Mucosa of descending colon (tissue), 3 donors: ENCODE results near the gene MCM3AP. TPM values are rescaled to one million over a fixed set of nuclear protein-coding genes. Genes with fewer than 3 reads are reported as not detected.

Experiments
- ATAC-seq: fragments of 200-7000 bp; cut with Tn5 transposase; one replicate; pipeline ENCODE4 v1.9.1; 2020; ENCODE audit warnings: mild to moderate bottlenecking, moderate library complexity
- DNase-seq, 3 donors: peaks; one replicate each; pipeline ENCODE4 v3.0.0-alpha.2; 2020
- H3K36me3 ChIP-seq: fragments of 200-600 bp; one replicate; pipeline ENCODE4 v1.8.0; 2021; ENCODE audit warnings: low read depth, mild to moderate bottlenecking
- H3K4me1 ChIP-seq: fragments of 200-600 bp; one replicate; pipeline ENCODE4 v1.8.0; 2021; ENCODE audit warnings: low read depth, mild to moderate bottlenecking
- H3K4me3 ChIP-seq: fragments of 200-600 bp; one replicate; pipeline ENCODE4 v1.8.0; 2021; ENCODE audit warnings: mild to moderate bottlenecking
- H3K9me3 ChIP-seq: fragments of 200-600 bp; one replicate; pipeline ENCODE4 v1.8.0; 2021; ENCODE audit warnings: mild to moderate bottlenecking
- intact Hi-C, 2 donors: fragments of 100-400 bp; cut with DNase I in 1 of 2; cut with micrococcal nuclease in 1 of 2; formaldehyde crosslinking; loops; one replicate each; pipeline versions ENCODE4 v1.11.0 to v1.11.1; 2022; cut with DNase I, micrococcal nuclease
- total RNA-seq, 3 donors: library from RNA; stranded (reverse); fragmentation: NEBNext Ultra II Directional in 2 of 3; extraction: Animal tissue kit (Norgen Biotek cat#: 25700) in 2 of 3; gene quantifications; one replicate each; pipeline versions ENCODE4 v1.2.1 to v1.2.4, GENCODE V29; 2021 to 2023
- TF ChIP-seq, protein P1 (sequence below): fragments of 200-600 bp; IDR thresholded peaks from one replicate; pipeline ENCODE4 v1.8.0; 2022; ENCODE audit warnings: antibody characterized with exemption, mild to moderate bottlenecking
- donor health status: DM: no; HTN: no; CAD: no; lungs with moderate emphysema.
- donor health status: DM: no; HTN: no; CAD: no.
- donor health status: DM: no; HTN: yes; CAD: no.

Gene MCM3AP
- total RNA-seq, 3 donors from 2014 or later: 90.9 to 109 (median 98.1) TPM

DNA sequence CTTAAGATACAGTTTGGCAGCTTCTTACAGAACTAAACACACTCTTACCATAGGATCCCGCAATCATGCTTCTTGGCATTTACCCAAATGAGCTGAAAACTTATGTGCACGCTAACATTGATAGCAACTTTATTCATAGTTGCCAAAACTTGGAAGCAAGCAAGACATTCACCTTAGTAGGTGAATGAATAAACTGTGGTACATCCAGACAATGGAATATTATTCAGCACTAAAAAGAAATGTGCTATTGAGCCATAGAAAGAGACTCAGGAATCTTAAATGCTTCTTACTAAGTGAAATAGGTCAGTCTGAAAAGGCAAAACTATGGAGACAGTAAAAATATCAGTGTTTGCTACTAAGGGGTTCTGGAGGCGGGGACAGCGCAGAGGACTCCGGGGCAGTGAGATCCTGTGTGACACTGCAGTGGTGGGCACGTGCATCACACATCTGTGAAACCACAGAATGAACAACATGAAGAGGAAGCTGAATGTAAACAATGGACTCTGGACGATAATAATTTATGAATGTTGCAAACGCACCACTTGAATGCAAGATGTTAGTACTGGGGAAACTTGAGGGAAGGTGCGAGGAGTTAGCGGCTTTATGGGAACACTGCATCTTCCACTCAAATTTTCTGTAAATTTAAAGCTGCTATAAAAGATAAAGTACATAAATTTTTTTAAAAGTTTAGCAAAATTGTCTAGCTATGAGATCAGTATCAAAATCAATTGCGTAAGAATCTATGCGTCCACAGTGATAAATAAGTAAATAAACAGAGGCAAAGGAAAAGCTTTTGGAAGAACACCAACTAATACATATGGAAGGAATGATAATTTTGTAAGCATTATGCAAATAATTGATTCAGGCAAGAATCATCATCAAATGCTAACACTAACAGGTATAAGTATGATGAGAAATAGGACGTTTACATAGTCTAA is 85.7 kb downstream of the MCM3AP start:
- H3K36me3 ChIP-seq: no peaks in the 10 kb centered on the region
- TF ChIP-seq, protein P1, sequence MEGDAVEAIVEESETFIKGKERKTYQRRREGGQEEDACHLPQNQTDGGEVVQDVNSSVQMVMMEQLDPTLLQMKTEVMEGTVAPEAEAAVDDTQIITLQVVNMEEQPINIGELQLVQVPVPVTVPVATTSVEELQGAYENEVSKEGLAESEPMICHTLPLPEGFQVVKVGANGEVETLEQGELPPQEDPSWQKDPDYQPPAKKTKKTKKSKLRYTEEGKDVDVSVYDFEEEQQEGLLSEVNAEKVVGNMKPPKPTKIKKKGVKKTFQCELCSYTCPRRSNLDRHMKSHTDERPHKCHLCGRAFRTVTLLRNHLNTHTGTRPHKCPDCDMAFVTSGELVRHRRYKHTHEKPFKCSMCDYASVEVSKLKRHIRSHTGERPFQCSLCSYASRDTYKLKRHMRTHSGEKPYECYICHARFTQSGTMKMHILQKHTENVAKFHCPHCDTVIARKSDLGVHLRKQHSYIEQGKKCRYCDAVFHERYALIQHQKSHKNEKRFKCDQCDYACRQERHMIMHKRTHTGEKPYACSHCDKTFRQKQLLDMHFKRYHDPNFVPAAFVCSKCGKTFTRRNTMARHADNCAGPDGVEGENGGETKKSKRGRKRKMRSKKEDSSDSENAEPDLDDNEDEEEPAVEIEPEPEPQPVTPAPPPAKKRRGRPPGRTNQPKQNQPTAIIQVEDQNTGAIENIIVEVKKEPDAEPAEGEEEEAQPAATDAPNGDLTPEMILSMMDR: no peak
- H3K4me3 ChIP-seq: no peak overlapping the region
- H3K4me1 ChIP-seq: no peaks in the 10 kb centered on the region
- DNase-seq (no peak), ATAC-seq (no peak)
- no peaks in the 10 kb centered on the region for H3K9me3 ChIP-seq
- intact Hi-C loops: no loop called here

DNA sequence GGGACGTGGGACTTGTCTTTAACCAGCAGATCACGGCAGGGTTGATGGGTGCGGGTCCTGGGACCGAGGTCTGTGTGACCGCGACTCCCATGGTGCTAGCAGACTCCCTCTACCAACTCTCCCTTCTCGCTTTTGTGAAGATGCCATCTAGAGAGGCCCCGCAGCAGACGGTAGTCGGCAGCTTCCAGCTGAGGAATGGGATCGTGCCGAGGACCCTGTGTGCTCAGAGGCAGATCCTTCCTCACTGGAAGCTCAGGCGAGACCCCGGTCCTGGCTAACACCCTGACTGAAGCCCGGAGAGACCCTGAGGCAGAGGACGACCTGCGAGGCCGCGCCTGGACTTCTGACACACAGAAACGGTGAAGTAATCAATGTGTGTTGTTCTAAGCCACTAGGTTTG is 88.7 kb downstream of the MCM3AP start:
- H3K4me3 ChIP-seq: no peak overlapping the region
- no peaks in the 10 kb centered on the region for H3K4me1 ChIP-seq
- intact Hi-C loops: no loop called here
- TF ChIP-seq, protein P1: no peak
- no peaks in the 10 kb centered on the region for H3K9me3 ChIP-seq
- peak in 2 of 3 donors; percentile 16 to 20 for DNase-seq
- no peaks in the 10 kb centered on the region for H3K36me3 ChIP-seq
- no peak for ATAC-seq

DNA sequence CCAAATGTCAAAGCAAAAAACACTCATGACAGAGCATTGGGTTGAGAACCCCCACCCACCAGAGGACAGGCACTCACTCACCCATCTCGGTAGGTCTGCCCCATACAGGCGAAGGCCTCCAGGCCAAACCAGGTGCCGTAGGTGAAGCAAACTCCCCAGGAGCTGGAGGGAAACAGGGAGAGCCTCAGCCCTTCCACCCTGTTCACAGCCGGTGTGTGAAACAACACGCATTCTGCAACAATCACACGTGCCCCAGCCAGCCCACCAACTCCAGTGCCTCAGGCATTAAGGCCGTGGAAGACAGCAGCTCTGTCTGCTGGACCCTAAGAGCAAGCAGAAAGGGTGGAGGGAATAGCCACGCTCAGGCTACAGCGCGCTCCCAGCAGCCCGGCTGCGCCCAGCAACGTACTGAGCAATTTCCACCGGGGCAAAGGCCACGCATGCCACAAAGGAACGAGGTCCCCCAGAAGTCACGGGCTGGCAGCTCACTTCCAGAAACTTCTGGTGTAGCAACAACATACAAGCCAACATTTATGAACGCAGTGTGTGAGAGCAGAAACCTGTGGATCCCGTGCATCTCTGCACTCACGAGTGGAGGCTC is 89.7 kb downstream of the MCM3AP start:
- TF ChIP-seq, protein P1: no peak

DNA sequence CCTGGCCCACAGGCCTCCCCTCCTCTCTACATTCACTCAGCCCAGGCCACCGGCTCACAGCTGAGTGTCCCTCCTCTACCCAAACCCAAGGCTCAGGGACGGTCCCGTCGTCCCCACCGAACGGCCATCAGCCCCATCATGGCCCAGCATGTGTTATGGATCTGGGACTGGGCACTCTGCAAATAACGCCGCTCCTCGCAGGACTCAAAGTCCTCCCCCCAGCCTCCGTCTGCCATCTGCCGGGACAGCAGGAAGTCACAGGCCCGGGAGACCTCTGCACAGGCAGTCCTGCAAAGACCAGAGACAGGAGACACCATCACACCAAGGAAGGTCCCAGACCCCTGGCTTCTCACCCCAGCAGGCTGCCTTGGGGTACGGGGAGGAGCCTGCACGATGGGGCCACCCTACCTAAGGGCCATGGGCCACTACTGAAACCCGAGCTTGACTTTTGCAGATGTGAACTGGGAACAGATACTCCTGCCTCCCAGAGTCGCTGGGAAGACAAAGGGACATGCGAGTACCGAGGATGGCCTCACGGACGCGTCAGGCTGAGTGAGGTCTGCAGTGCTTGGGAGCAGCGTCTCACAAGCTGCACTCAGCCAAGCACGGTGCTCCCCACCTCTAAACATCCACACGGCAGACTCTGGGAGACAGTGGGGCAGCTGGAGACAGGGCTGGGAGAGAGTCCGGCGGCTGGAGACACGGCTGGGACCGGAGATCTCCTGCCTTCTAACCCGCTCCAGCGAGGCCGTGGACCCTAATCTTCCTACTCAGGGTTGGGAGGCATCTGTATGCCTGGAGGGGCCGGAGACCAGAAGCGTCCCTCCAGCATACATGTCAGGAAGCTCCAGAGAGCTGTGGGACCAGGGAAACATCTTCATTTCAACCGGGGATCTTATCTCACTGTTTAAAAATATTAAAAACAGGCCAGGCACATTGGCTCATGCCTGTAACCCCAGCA is 90.8 kb downstream of the MCM3AP start:
- intact Hi-C loops: no loop called here

More for the DNA sequence above, 89.7 kb downstream of the MCM3AP start:
- Histone ChIP-seq H3K4me1 (no peaks in the 10 kb centered on the region), H3K9me3 (no peaks in the 10 kb centered on the region), H3K36me3 (no peaks in the 10 kb centered on the region), H3K4me3 (no peak overlapping the region)
- ATAC-seq (no peak), DNase-seq (peak in 2 of 3 donors; percentile 11 to 25)
- intact Hi-C loops: no loop called here

More for the DNA sequence above, 90.8 kb downstream of the MCM3AP start:
- Histone ChIP-seq H3K36me3 (no peaks in the 10 kb centered on the region), H3K9me3 (no peaks in the 10 kb centered on the region), H3K4me3 (no peak overlapping the region), H3K4me1 (no peaks in the 10 kb centered on the region)
- ATAC-seq (no peak), DNase-seq (peak in 2 of 3 donors; percentile 14 to 41)
- TF ChIP-seq, protein P1: no peak
